GM18909 (cell line): ENCODE results near the gene HACL1.

ENCODE experiments used
- ATAC-seq: cut with Tn5 transposase; IDR thresholded peaks from one replicate; pipeline ENCODE4 v1.9.1; 2021; ENCODE audit warnings: mild to moderate bottlenecking; ENCODE audit not compliant: unreplicated experiment, poor library complexity

HACL1 gene

DNA sequence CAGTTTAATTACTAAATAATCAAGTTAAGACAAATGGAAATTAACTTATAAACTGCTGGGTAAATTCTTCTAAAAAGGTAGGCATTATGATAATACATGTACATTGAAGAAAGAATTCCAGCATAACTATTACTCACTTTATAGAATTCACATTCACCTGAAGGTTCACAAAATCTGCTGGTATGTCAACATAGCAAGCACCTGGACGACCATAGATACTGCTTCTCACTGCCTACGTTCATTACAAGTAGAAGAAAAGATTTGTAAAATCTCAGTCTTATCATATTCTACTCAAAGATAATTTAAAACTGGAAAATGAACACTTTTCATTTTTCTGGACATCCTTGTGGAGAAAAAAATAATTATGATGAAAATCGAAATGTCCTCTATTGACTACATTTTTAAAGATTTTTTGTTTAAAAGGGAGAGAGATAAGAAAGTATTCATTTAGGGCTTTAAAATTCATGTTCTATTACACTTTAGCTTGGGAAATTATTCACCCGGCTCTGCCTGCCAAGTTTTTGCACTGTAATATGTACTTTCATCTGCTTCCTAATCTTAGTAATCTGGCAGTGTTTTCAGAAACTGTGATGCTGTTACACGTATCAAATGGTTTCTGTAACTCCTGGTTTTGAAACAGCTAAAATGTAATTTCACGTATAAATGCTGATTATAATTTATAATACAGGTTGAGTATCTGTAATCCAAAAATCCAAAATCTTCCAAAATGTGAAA, 16.1 kb downstream of the HACL1 start:
- ATAC-seq = no peak

DNA sequence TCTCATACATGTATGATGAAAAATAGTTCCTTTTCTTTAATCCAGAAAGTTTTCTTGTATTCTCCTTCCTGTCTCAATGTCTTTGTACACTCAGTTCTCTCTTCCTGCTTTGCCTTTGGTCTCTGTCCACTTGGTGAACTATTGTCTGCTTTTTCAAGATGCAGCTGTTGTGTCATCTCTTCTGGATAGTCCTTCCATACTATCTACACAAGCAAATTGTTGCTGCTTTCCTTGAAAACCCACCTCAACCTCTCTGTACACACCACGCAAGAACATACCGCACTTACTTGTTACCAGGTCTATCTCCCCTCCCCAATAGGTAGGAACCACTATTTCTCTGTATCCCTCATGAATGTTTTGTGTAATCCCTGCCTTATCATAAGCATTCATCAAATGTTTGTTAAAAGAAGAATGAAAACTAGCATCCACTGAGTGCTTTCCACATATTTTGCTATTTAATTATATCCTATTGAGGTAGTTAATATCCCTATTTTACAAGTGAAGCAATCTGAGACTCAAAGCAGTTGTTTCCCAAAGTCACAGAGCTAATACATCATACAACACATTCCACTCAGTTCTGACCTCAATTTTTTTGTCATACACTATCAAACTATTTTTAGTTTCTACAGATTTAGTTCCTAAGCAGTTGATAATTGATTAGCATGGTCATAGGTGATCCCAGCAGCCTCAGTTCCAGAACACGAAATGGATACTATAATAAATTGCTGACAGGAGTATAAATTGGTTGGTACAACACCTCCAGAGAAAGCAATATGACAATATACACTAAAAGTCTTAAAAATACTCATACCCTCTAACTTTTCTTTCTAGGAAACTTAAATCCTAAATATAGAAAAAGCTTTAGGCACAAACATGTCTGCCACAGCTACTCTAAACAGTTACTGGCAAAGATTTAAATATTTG, 19.6 kb downstream of the HACL1 start:
- ATAC-seq = no peak

DNA sequence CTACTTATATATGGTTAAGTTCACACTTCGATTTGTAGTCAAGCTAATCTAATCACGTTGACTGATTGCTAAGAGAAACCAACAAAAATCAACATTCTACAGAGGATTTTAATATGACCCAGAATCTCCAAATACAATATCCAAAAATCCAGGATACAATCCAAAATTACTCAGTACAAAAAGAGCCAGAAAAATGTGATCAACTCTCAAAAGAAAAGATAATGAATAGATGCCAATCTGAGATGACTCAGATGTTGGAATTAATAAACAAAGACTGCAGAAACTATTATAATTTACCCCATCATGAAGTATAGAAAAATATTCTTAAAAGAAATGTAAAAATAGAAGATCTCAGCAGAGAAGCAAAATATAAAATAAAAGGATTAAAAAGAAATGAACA, 22.3 kb downstream of the HACL1 start:
- ATAC-seq = no peak

DNA sequence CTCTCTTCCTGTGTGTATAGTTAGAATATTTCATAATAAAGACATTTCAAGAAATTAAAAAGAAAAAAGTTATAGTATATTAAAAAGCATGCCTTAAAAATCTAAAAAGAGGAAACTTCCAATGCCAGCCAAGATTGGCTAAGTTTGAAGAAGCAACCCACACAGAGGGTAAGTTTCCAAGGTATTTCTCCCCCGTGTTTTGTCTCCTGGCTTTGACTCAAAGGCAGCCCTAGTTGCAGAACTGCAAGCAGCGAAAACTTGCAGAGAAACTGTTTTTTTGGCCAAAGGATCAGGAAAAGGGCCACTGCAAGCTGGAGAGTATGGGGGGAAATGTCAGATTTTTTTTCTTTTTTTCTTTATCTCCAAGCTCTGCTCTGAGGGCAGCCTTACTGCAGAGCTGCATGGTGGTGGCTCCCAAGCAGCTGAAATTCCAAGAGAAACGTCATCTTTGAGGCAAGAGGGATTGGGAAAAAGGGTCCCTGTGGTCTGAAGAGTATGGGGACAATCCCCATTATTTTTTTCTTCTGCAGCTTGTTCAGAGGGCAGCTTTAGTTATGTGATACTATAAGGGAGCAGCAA, 23.0 kb downstream of the HACL1 start:
- ATAC-seq = no peak

DNA sequence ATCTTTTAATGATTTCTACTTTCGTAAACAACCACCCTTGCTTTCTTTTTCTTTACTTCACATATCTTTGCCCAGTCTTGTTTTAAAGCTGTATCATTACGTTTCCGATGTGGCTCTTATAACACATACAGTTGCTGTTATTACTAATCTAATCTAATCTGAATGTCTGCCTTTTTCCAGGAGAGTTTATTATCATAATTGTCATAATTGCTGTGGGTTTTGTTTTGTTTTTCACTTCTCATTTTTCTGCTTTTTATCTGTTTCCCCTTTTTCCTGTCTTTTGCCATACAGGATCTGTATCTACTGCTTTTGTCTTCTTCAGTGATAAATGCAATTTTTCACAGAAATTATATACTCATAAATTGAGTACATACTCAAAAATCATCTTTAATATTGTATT, 24.9 kb downstream of the HACL1 start:
- ATAC-seq = no peak

DNA sequence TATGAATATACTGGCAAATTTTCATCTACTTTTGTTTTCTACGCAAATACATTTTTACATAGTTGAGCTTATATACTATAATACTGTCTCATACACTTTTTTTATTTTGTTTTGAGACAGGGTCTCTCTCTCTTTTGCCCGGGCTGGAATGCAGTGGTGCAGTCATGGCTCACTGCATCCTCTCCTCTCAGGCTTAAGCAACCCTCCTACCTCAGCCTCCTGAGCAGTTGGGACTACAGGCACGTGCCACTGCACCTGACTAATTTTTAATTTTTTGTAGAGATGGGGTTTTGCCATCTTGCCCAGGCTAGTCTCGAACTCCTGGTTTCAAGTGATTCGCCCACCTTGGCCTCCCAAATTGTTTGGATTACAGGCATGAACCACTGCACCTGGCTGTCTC, 25.9 kb downstream of the HACL1 start:
- no peak for ATAC-seq

DNA sequence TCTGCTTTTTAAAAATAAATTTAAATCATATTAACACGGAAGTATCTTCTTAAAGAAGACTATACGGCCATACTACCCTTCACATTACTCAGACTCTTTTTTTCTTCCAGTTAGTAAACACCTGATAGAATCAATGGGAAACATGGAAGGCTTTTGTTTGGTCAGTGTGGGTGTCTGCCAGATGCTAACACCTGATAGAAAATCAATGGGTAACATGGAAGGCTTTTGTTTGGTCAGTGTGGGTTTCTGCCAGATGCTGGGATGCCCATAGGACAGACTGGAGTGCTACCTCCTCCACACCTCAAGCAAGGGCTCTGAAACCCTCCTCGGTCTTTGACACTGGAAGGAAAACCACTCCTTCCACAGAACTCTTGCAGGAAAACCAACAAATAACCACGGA, 29.2 kb downstream of the HACL1 start:
- no peak for ATAC-seq

DNA sequence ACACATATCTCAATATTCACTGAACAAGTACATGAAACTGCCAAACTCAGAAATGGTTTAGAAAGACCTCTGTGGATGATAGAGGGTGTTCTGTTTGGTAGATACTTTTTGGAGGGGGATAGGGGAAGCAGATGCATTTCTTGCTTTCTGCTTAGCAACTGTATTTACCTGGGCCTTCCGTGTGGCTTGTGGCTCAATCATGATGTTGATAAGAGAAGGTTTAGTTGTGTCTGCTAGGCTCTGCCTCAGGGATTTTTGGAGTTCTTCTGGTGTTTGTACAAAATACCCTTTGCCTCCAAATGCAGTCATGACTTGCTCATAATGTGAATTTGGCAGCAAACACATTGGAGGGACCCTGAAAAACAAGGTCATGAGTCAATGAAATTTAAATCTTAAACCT, 38.2 kb downstream of the HACL1 start:
- ATAC-seq = no peak

DNA sequence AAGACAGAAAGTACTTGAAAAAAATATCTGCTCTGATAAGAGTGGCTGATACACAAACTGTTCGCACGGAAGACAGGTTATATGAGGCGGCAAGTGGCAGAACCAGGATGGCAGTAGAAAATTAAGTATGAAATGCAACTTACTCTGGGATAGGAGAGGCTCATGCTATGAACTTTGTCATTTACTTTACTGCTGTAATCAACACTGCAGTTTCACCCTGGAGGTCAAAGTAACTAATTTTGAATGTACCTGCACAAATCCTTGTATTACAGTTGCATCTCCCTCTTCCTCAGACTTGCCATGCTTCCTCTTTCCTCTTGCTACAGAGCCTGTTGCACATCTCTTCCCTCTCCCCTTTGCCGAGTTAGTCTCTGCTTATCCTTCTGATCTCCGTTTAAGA, 38.8 kb downstream of the HACL1 start:
- no peak for ATAC-seq

DNA sequence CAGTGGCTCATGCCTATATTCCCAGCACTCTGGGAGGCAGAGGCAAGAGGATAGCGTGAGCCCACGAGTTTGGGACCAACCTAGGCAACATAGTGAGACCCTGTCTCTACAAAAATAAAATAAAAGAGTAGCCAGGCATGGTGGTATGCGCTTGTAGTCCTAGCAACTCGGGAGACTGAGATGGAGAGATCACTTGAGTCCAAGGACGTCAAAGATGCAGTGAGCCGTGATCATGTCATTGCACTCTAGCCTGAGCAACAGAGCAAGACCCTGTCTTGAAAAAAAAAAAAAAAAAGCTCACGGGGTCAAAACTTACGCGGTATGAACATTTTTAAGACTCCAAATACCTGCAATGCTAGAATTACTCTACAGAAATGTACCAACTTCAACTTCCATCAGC, 42.8 kb downstream of the HACL1 start:
- ATAC-seq = no peak

DNA sequence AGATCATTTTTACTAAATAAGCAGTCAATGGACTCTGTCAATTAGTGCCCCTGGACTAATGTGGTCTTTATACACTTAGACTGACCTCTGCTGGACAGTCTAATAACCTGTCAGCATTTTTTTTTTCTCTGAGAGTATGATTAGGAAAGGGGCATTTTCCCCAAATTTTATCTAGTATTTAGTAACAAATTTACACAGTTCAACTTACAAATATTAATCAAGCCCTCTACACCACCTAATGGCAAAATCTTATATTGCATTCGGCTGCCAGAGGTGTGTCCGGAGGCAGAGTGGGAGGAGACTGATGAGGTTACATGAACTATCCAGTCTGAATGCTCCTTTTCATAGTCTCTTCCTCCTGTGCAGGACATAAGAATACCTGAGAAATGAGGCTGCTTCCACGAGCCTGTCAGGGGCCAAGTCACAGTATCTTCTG, 43.8 kb downstream of the HACL1 start:
- ATAC-seq = peak; percentile 72

DNA sequence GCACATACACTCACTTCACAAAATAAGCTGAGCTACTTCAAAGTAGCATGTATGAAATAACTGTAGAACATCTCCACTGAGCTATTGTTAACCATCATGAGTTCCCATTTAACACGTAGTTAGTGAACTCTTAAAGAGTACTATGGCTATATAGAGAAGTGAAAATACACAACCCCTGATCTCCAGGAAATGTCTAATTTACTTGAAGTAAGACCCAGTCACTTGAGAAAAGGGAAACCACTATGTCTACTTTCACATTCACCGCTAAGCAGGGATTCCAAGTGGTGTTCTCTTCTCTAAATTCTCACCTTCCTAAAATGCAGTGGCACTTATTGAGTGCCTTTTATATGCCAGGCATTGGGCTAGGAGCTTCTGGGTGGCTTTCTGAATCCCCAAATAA, 44.9 kb downstream of the HACL1 start:
- peak; percentile 85 for ATAC-seq

DNA sequence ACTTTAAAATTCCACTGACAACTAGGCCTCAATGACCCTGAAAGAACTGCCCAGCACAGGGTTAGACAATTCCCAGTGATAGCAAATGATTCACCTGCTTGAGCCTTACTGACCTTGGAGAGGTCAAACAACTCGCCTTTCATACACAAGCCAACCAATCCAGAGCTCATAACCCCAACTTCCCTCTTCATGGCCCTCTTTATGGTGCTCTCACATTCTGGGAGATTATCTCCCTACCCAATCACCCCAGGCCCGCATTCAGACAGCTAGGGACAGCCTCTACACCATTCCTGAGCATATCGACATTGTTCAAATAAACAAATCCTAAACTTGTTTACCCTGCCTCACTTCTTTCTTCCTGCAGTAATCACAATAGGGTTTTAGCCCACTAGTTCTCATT, 47.6 kb downstream of the HACL1 start:
- no peak for ATAC-seq

DNA sequence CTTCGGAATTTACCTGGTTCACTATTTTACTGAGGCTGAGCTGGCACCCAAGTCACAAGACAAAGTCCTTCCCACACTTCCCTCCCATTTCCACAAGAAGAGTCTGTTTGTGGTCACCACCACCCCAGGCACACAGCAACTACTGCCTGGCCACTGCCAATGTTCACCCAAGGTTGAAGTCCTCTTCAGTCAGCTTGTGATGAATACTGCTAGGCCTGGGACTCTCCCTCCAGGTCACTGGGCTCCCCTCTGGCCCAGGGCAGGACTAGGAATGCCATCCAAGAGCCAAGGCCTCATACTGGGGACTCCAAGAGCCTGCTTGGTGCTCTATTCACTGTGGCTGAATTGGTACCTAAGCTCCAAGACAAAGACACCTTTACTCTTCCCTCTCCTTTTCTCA, 49.5 kb downstream of the HACL1 start:
- no peak for ATAC-seq

DNA sequence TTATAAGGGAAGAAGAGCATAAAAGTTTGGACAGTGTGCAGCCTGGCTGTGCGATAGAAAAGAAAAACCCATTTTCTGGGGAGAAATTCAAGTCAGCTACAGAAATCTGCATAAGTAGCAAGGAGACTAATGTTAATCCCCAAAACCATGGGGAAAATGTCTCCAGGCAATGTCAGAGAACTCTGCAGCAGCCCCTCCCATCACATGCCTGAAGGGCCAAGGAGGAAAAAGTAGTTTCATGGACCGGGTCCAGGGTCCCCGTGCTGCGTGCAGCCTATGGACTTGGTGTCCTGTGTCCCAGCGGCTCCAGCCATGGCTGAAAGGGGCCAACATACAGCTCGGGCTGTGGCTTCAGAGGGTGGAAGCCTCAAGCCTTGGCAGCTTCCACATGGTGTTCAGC, 51.5 kb downstream of the HACL1 start:
- no peak for ATAC-seq

DNA sequence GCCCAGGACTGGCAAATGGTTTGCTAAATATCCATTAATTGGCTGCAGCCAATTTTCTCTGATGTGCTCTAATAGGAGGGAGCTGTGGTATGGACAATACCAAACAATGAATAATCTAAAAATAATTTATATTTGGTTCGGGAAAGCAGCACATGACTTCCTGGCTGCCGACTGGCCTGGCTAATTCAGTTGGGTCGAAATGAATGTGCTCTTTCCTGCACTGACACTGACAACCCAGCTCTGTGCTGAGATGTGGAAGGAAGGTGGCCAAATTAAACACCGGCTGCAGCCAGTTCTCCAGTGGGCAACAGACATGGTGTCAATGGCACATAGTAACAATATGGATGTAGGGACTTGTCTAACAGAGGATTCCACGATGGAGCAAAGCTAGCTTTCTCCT, 58.8 kb downstream of the HACL1 start:
- no peak for ATAC-seq

DNA sequence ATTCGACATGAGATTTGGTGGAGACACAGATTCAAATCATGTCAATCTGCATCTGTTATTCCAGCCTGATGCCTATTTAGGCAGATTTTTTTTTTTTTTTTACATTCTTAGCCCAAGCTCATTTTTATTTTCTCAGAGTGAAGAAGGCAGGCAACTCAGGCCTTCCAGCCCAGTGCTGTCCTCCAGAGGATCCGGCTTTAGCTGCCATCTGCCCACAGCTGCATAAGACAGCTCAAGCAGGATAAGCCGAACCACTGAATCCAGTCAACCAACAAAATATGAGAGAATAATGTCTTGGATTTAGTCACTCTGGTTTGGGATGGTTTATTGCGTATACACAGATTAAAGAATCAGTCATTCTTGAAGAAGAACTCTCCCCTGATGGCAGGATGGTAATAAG, 60.0 kb downstream of the HACL1 start:
- ATAC-seq = no peak

DNA sequence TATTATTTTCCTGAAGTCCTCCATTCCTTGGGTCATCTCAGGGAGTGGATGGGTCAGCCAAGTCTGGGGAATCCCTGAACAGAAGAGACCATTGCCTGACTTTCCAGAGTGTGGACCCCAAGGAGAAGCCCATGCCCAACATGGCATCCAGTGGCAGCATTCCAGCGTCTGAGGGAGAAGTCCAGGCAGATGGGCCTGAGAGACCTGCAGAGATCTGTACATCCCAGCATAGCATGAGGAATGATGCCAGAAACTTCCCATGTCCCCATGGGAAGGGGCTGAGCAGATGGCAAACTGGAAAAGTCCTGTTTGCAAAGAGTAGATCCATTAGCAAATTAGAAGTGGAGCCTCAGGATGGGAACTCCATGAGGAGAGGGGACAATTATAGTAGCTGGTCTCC, 62.3 kb downstream of the HACL1 start:
- no peak for ATAC-seq

DNA sequence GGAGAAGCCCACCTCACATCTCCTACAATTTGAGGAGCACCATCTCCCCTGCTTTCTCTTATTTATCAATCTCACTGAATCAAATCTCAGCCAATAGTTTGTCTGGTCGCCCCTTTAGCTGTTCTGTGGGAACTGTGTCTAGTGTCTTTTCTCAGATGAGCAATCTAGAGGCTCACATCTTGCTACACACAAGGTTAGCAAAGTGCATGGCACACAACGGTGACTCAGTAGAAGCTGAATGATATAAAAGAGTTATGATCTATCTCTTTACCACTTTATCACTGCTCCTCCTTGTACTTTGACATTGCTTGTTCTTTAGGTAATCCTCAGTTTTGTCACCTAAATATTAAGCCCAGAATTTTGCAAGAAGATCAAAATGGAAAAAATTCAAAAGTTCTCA, 63.0 kb downstream of the HACL1 start:
- no peak for ATAC-seq

DNA sequence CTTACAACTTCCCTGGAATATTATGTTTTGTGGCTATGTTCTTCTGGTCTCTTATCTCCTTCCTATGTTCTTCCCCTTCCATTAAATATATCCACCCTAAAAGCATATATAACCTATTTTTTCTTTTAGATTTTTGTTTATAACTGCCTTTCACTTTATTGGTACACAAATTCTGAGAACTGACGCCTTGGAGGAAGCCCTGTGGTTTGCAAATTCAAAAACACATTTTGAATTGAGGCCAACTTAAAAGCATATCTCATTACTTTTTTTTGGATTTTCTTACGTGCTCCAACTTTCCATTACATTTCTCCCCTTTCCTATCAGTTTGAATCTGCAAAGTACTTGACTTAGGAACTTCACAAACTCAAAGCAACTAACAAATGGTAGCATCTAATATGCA, 64.5 kb downstream of the HACL1 start:
- no peak for ATAC-seq

DNA sequence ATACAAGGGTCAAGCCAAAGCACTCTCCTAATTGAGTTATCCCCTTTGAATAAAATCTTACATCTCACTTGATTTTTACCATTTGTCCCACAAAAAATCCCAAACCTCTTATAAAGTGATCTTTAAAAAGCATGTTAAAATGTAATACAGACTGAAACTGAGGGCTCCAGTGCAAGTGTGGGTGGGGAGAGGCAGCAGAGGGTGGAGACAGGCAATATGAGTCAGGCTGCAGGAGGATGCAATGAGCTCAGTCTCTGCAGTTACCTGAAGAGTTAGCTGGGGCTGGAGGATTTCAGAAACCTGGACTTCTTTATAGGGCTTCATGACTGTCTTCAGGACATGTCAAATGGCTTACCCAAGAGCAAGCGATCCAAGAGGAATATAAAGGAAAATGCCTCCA, 65.6 kb downstream of the HACL1 start:
- ATAC-seq = no peak
